Measurements from ENCODE around the gene DGCR8.

DGCR8 gene

DNA sequence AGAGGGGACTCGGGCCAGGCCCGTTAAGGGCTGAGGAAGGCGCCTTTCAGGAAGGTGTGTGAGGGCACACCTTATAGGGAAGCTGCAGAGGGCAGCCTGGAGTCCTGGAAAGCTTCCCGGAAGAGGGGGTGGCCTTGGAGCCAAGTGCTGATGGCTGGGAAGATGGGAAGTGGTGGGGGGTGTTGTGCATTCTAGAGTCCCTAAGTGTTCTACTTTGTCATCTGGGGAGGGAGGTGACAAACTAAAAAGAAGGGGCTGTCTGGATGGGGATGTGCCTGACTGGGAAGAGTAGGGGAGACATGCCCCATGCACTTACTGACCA lies 58.3 kb downstream of the DGCR8 start:
- no peak for DNase-seq (ENCODE audit: low read depth)

DNA sequence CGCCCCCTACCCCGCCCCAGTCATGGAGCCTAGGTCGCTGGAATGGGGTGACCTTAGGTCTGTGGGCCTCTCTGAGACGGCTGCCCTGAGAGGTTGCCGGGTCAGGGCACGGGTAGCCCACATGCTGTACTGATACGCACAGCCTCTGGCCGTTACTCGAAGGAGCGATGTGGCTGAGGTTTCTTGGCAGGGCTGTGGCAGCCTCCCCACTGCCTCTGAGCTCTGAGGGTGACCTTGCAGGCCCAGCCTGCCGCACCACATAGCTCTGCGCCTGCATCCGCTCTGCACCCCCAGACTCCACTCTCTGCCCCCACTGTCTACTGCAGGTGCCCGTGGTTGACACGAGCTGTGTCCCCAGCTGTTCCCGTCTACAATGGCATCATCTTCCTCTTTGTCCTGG lies 58.8 kb downstream of the DGCR8 start:
- DNase-seq (ENCODE audit: low read depth): no peak

DNA sequence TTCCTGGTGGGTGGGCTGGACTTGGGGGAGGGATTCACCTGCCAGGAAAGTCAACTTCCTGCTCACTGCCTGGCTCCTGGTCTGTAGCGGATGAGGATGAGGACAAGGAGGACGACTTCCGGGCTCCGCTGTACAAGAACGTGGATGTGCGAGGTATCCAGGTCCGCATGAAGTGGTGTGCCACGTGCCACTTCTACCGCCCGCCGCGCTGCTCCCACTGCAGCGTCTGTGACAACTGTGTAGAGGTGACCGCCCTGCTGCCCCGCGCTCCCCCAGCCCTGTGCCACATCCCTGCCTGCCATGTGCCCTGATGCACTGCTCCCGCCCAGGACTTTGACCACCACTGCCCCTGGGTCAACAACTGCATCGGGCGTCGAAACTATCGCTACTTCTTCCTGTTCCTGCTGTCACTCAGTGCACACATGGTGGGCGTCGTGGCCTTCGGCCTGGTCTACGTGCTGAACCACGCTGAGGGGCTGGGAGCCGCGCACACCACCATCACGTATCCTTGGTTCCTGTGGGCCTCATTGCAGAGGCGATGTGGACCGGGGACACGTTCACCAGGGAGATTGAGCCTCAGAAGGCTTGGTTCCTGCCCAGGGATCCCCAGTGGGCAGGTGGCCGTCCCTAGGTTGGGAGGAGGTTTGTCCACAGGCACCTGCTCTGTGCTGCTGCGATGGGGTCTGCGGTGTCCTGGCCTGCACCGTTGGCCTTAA lies 59.5 kb downstream of the DGCR8 start:
- no peak for DNase-seq (ENCODE audit: low read depth)

DNA sequence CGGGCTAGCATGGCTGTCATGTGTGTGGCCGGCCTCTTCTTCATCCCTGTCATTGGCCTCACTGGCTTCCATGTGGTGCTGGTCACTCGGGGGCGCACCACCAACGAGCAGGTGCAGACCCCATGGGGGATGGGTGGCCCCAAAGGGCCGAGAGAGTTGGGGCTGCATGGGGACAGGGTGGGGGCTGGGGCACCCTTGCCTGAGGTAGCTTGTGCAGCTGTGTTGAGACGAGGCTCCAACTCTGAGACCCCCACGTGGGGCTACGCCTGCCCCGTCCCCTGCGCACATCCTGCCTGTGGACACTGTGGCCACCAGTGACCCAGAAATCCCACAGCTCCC lies 60.0 kb downstream of the DGCR8 start:
- DNase-seq (ENCODE audit: low read depth): no peak

DNA sequence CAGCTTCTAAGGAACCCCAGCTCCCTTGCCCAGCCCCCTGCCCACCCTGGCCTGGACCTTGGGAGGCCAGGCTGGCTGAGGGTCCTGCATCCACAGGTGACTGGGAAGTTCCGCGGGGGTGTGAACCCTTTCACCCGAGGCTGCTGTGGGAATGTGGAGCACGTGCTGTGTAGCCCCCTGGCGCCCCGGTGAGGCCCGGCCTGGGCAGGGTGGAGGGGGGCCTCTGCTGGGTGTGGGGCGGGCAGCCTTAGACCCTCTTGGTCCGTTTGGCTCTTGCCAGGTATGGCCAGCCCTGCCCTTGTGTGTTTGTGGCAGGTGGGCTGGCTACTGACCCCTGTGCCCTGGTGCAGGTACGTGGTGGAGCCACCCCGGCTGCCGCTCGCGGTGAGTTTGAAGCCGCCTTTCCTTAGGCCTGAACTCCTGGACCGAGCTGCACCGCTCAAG lies 60.5 kb downstream of the DGCR8 start:
- DNase-seq (ENCODE audit: low read depth): no peak

DNA sequence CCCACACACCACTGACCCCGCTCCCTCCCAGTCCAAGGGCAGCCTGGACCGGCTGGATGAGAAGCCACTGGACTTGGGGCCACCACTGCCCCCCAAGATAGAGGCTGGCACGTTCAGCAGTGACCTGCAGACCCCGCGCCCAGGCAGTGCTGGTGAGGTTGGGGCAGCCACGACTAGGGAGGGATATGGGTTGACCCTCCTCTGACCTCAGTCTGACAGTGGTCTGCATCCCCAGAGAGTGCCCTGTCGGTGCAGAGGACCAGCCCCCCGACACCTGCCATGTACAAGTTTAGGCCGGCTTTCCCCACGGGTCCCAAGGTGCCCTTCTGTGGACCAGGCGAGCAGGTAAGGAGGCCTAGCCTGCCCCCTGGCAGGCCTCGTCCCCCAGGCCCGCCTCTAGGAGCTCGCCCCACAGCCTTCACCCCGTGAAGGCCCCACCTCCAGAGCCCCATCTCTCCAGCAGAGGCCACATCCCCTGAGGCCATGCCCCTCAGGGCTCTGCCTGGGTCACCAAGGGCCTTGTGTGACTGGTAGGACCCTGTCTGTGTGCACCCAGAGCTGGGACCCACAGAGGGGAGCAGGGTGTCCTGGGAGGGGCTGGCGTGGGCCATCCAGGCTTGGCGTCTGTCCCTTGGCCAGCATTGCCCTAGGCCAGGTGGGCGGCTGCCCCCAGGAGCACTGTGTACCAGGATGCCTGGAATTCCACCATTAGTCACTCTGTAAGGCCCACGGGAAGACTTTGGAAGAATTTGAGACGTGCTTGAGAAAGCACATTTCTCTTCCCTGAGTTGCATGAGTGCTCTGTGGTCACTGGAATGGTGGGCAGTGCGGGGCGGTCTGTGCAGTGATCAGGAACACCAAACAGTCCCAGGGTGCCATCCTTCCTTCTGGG lies 61.4 kb downstream of the DGCR8 start:
- peak; percentile 65 for DNase-seq (ENCODE audit: low read depth)

DNA sequence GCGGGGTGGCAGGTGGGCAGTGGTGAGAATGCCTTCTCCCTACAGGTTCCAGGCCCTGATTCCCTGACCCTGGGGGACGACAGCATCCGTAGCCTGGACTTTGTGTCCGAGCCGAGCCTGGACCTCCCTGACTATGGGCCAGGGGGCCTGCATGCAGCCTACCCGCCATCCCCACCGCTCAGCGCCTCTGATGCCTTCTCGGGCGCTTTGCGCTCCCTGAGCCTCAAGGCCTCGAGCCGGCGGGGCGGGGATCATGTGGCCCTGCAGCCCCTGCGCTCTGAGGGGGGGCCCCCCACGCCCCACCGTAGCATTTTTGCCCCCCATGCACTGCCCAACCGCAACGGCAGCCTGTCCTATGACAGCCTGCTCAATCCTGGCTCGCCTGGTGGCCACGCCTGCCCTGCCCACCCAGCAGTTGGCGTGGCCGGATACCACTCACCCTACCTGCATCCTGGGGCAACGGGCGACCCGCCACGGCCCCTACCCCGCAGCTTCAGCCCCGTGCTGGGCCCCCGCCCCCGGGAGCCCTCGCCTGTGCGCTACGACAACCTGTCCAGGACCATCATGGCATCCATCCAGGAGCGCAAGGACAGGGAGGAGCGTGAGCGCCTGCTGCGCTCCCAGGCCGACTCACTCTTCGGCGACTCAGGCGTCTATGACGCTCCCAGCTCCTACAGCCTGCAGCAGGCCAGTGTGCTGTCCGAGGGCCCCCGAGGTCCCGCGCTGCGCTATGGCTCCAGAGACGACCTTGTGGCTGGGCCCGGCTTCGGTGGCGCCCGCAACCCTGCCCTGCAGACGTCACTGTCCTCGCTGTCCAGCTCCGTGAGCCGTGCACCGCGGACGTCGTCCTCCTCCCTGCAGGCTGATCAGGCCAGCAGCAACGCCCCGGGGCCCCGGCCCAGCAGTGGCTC lies 62.9 kb downstream of the DGCR8 start:
- DNase-seq (ENCODE audit: low read depth): no peak

DNA sequence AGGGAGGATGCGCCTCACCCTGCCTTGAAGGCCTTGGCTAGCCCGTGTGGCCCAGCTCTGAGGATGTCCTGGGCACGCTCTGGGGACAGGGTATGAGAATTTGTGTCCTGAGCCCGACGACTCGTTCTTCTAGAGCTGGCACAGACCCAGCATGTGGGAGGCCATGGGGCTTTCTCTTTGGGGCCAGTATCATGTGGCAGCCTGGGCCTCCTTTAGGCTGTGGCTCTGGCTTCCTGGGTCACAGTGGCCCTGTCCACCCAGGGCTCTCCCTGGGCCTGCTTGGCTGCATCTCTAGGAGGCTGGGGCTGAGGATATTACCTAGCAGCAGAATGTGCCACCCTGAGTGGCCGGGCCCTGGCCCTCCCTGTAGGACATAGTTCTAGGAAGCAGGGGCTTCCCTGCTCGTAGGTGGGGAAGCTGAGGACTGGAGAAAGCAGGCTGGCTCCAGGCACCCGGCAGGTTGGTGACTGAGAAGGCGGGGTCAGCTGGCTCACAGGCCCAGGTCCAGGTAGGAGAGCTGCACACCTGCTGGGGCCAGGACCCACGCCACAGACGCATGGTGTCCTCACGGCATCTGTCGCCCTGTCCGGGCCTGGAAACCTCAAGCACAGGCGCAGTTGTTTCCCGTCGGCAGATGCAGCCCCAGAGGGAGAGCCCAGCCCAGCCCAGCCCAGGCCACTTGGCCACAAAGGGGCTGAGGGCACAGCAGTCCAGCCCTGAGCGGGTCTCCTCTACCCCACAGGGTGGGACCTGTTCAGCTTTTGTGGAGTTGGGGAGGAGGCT lies 64.0 kb downstream of the DGCR8 start:
- DNase-seq (ENCODE audit: low read depth): no peak

DNA sequence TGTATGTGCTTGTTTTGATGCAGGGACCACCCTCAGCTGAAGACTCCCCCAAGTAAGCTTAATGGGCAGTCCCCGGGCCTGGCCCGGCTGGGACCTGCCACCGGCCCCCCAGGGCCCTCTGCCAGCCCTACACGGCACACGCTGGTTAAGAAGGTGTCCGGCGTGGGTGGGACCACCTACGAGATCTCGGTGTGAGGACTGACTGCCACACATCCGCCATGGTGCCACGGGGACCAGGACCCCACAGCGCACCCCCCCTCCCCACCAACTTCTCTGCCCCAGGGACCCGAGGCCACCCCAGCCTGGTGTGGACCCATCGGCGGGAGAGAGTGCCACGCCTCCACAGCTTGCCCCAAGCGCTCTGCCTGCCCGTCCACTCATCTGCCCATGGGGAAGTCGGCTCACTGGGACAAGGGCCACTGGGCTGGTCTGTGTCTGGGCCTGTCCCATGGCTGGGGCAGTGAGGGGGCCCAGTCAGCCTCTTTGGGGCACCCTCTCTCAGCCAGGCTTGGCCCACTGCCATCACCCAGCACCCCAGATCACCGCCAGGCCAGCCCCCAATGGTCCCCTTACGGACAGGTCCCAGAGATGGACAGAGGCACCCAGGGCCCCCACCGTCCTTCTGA lies 65.3 kb downstream of the DGCR8 start:
- no peak for DNase-seq (ENCODE audit: low read depth)

DNA sequence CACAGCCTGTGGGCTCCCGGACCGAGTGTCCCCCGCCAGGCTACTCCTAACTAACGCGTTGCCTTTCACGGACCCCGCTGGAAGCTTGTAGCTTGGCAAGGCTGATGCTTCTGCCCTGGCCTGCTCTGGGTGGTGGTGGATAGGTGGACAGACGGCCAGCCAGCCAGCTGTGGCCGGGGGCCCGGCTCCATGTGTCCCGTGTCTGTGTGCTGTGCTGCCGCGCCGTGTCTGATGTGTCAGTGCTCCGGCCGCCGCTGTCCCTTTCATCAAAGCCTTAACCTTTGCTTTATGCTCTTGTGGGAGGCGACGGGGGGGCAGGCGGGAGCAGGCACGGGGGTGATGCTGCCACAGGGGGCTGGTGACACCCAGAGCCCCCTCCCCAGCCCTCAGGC lies 65.8 kb downstream of the DGCR8 start:
- no peak for DNase-seq (ENCODE audit: low read depth)

DNA sequence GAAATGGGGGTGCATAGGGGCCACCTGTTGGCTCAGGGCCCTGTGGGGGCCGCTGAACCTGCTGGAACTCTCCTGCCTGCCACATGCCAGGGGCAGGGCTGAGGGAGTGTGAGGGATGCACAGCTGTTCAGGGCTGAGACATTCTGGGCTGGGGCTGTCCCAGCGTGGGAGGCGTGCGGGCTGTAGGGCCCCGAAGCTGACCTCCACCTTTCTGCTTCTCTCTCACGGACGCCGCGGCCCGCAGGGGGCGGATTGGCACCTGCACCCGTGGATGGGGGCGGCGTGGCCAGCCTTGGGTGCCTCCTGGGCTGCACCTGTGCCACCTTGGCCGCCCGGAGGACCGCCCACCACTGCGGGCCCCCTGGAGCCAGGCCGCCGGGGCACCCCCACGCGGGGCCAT lies 66.7 kb downstream of the DGCR8 start:
- no peak for DNase-seq (ENCODE audit: low read depth)

DNA sequence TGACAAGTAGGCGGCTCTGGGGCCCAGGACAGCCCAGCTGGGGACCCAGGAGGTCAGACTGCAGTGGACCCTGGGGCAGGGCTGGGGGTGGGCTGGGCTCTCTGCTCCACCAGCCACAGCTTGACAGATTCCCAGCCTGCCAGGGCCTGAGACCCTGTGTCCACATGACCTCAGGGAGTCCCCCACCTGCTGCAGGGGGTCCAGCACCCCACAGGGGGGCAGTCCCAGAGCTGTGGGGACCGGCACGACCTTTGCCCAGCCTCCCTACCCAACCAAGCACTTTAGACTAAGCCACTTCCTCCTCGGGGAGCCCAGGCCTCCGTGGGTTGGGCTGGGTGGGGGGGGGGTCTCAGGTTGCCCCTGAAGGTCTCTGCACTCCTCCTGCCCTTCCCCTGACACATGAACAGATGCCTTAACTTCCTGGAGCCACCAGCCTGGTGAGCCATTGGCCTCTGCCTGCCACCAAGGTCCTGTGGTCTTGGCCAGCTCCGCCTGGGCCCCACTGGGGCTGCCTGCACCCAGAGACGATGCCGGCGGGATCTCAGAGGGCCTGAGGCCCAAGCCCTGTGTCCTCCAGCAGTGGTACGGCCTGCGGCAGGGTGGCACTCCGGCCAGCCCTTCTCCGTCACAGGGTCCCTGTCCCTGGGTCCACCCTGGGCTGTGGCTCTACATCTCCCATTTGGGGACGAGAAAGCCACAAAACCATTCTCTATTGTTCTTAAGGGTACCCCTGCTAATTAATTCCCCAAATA lies 67.4 kb downstream of the DGCR8 start:
- no peak for DNase-seq (ENCODE audit: low read depth)

DNA sequence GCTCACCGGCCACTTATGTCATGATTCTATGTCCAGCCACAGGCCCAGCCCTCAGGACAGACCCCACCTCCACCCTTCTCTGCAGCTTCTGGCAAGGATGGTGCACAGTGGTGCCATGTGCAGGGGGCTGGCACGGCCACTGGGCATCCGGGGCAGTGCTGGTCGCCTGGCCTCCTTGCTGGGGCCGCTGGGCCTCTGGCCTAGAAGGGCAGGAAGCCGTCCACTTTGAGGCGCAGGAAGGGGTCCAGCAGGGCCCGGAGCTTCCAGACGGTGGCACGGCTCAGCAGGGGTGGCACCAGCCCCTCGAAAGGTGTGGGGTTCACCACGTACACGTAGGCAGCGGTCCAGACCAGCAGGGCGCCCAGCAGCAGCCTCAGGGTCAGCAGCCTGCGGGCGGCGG lies 68.4 kb downstream of the DGCR8 start:
- DNase-seq (ENCODE audit: low read depth): no peak

DNA sequence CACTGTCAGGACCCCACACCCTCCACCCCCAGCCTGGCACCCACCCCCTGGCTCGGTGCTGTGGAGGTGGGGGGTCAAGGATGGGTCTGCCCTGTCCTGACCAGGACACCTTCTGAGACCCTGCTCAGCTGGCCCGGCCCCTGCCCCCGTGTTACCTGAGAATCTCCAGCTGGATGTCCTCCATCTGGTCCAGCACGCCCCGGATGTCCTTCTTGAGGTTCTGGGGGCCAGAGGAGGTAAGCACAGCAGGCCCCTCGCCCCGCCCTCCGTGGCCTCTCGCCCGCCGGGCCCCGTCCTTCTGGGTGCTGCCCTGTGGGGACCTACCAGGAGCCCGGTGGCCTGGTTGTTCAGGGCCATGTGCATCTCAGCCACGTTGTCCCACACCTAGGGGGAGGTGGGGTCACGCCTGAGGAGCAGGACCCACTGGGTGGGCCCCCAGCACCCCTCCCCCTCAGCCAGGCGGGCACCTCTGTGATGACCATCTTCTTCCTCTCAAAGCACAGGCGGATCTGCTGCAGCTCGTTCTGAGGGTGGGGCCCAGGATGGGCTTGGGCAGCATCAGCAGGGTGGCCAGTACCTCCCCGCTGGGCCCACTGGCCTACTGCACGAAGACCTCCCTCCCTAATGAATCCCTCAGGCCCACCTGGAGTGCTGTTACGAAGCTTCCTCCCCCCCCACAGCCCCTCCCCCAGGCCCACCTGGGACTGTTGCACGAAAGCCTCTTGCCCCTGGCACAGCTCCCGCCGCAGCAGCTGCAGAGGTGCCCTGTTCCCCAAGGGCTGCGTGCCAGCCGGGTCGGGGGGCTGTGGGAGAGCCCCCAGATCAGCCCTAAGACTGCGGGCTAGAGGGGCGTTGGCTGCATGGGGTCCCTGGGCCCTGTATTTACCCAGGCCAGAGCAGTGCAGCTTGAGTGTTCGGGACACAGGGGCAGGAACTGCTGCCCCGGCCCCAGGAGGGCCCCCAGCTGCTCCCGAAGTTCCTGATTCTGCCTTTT lies 69.5 kb downstream of the DGCR8 start:
- DNase-seq (ENCODE audit: low read depth): no peak

DNA sequence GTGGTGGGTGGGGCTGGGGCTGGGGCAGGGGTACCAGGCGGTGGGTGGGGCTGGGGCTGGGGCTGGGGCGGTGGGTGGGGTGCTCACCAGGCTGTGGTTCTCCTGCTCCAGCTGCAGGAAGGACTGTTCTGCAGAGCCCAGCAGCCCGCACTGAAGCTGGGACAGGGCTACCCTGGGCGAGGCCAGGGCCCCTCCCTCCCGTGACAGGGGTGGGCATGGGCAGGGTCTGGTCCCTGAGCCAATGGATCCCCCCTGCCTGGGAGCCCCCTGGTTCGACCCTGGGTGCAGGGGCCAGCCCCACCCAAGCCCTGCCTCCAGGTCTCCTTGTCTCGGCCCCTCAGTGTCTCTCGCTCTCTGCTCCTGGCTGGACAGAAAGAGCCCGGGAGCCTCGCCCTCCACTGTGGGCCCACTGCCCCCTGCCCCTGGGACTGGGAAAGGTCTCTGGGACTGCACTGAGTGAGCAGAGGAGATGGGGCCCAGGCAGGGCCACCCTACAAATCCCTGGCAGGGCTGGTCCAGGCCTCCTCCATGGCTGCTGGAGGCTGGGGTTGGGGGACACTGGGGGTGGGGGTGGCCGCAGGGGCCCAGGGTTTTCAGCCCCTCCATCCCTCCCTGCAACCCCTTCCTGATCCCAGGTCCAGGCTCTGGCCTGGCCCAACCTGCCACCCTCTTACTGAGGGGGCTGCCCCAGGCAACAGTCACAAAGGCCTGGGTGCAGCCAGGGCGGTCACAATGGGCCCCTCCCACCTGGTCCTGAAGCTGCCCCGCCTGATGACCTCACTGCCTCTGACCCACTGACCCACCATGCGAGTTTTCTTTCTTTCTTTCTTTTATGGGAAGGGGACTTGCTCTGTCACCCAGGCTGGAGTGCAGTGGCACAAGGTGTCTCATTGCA lies 70.6 kb downstream of the DGCR8 start, which contains the start of gene CCDC188:
CCDC188 (minus strand) TSS at position 675 of the 895 bp plus-strand sequence; CDS start at position 606, 69 bp downstream.
- no peak for DNase-seq (ENCODE audit: low read depth)

DNA sequence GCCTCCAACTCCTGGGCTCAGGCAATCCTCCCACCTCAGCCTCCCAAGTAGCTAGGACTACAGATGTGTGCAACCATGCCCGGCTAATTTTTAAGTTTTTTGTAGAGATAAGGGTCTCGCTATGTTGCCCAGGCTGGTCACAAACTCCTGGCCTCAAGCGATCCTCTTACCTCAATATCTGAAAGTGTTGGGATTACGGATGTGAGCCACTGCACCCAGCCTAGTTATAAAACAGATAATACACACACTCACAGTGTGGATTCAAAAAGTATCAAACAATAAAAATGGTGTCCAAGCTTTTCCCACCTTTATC lies 71.2 kb downstream of the DGCR8 start:
- no peak for DNase-seq (ENCODE audit: low read depth)

DNA sequence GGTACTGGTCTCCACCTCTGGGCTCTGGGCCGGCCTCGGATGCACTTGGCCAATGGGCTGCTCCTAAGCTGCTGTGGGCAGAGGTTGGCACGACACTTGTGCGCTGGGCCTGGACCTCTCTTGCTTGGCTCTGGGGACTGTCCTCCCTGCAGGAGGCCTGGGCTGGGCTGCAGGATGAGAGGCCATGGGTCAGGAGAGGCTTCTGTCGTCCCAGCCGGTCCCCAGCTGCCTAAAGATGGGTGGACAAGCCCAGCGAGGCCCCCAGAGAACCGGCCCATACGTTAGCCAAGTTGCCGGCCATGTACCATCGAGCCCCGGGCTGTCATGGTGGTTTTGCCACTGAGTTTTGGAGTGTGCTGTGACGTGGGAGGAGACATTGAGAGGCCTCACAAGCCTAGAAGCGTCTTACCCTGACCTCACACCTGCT lies 72.4 kb downstream of the DGCR8 start:
- no peak for DNase-seq (ENCODE audit: low read depth)

DNA sequence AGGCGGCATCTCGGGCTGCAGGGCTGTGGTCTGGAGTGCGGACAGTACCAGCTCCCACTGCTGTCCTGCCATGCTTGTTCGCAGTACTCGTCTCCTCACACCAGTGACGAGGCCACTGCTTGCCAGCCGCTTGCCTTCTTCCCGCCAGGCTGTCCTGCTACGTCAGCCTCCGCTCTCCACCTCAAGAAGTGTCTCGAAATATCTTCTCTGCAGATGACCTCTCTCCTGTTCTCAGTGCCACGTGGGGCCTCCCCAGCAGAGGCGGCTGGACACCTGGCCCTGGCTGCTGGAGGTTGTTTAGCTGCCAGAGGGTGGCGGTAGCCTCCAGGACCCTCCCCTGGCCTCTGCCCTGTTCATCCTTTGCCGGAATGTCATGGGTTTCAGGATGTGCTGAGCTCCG lies 73.9 kb downstream of the DGCR8 start:
- DNase-seq (ENCODE audit: low read depth): no peak
